ENCODE results near the gene RABGAP1L. TPM values are rescaled to one million over a fixed set of nuclear protein-coding genes. Genes with fewer than 3 reads are reported as not detected.

The RABGAP1L gene
- total and polyA plus RNA-seq, 2 of the 8 experiments (the other 6 are each of a cell fraction or from before 2014, with no cell fraction given) = 33.3 to 156 TPM

- CTCF ChIA-PET (ENCODE audit: partially characterized antibody) = interaction anchor here (1.2 kb wide), 1 partner anchor 13 kb away, joined by 3 read pairs; no protein-coding TSS in a partner anchor
These were observed 397.1 kb downstream of the RABGAP1L start for GRCh38 chr1:174556392-174556791.

More at GRCh38 chr1:174556392-174556791, 397.1 kb downstream of the RABGAP1L start:
- H3K9me3 ChIP-seq (ENCODE audit: insufficient read depth in 2 of 2, low read depth in 1 of 2, low read length in 1 of 2) = no peaks in the 10 kb centered on the region
- no peak overlapping the region for H2BK5ac ChIP-seq (ENCODE audit: low read depth, low read length)
- H3K4me2 ChIP-seq (ENCODE audit: insufficient read depth in 1 of 2, low read depth in 2 of 2, low read length in 2 of 2) = no peak overlapping the region
- no peak overlapping the region for H2AFZ ChIP-seq (ENCODE audit: low read length)
- no peak for FAIRE-seq
- H2AK5ac ChIP-seq (ENCODE audit: low read depth, low read length) = no peak overlapping the region
- H3K14ac ChIP-seq (ENCODE audit: insufficient read length) = no peak overlapping the region
- H3K4ac ChIP-seq (replicated peaks; ENCODE audit: insufficient read length, low read depth, low read length) = no peak overlapping the region
- DNase-seq (ENCODE audit: low read depth in 1 of 2, low spot score in 2 of 2) = no peak
- no peak overlapping the region for H3K23ac ChIP-seq (ENCODE audit: insufficient read length)
- no peak overlapping the region for H2BK15ac ChIP-seq (ENCODE audit: low read length)
- H3K36me3 ChIP-seq (ENCODE audit: control insufficient read depth in 2 of 4, insufficient read depth in 4 of 4, low read length in 3 of 4) = no peaks in the 10 kb centered on the region
- H3K27ac ChIP-seq (ENCODE audit: low read depth, low read length) = no peak overlapping the region
- no peaks in the 10 kb centered on the region for H4K20me1 ChIP-seq (replicated peaks in 1 of 2; ENCODE audit: control insufficient read depth in 1 of 2, insufficient read depth in 2 of 2, low read length in 2 of 2)
- H3K23me2 ChIP-seq (ENCODE audit: low read depth, low read length) = no peaks in the 10 kb centered on the region
- H3K79me1 ChIP-seq (ENCODE audit: low read depth, low read length) = no peaks in the 10 kb centered on the region
- POLR2A ChIA-PET (ENCODE audit: partially characterized antibody) = no interaction called here
- no peak overlapping the region for H3K4me3 ChIP-seq (ENCODE audit: extremely low read depth in 1 of 4, insufficient read depth in 2 of 4, low read depth in 3 of 4, low read length in 4 of 4)
- 70% methylated on average over 1 of the region's 1 CpG; no CpG with 5 or more reads in 1 of the 2 experiments for WGBS, 2 experiments (ENCODE audit: extremely low coverage in 1 of 2, insufficient coverage in 1 of 2, insufficient read length in 1 of 2, insufficient replicate concordance in 2 of 2, low coverage in 1 of 2, low lambda C conversion rate in 2 of 2, missing lambda C conversion rate in 1 of 2)
- no peak overlapping the region for H2BK120ac ChIP-seq (replicated peaks; ENCODE audit: low read depth, low read length)
- H4K91ac ChIP-seq (replicated peaks; ENCODE audit: insufficient read length, low read length) = no peak overlapping the region
- no peak overlapping the region for H4K8ac ChIP-seq (ENCODE audit: extremely low read depth, insufficient read depth, low read length)
- H2BK12ac ChIP-seq (ENCODE audit: low read depth, low read length) = no peak overlapping the region
- H2BK20ac ChIP-seq (ENCODE audit: low read length) = no peak overlapping the region
- H3K56ac ChIP-seq (replicated peaks; ENCODE audit: insufficient read length, low read depth, low read length) = no peak overlapping the region
- no peak overlapping the region for H3K18ac ChIP-seq (ENCODE audit: extremely low read depth, low read length)
- H4K5ac ChIP-seq (ENCODE audit: insufficient read length, low read depth, low read length) = no peak overlapping the region
- H3K4me1 ChIP-seq (replicated peaks in 1 of 4; ENCODE audit: control insufficient read depth in 3 of 4, insufficient read depth in 4 of 4, low read length in 3 of 4) = peaks cover 0 to 3% (median 0%) of the 10 kb centered on the region in 4 experiments; a peak in 1 of 7 replicates
- H3K9ac ChIP-seq (replicated peaks in 1 of 4; ENCODE audit: extremely low read depth in 1 of 4, low read depth in 3 of 4, low read length in 3 of 4) = no peak overlapping the region
- H3K27me3 ChIP-seq (replicated peaks in 1 of 4; ENCODE audit: control insufficient read depth in 3 of 4, extremely low read depth in 1 of 4, insufficient read depth in 3 of 4, low read length in 3 of 4) = no peaks in the 10 kb centered on the region
- TF ChIP-seq FOSL1 (IDR thresholded peaks at IDR 0.05; ENCODE audit: insufficient read depth, low read depth, low read length) = no peak
- H3K79me2 ChIP-seq (ENCODE audit: control insufficient read depth in 1 of 2, insufficient read depth in 2 of 2, low read length in 2 of 2) = no peaks in the 10 kb centered on the region

All from H1 (cell line).